ENCODE data around the gene MMP2.

Gene MMP2

DNA sequence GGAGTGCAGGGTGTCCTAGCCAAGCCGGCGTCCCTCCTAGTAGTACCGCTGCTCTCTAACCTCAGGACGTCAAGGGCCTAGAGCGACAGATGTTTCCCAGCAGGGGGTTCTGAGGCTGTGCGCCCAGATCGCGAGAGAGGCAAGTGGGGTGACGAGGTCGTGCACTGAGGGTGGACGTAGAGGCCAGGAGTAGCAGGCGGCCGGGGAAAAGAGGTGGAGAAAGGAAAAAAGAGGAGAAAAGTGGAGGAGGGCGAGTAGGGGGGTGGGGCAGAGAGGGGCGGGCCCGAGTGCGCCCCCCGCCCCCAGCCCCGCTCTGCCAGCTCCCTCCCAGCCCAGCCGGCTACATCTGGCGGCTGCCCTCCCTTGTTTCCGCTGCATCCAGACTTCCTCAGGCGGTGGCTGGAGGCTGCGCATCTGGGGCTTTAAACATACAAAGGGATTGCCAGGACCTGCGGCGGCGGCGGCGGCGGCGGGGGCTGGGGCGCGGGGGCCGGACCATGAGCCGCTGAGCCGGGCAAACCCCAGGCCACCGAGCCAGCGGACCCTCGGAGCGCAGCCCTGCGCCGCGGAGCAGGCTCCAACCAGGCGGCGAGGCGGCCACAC is at the start of gene MMP2:
Gene MMP2, plus strand, starts transcription at position 372 of the 603 bp plus-strand sequence. CDS start 282 bp downstream, outside the sequence.
- H3K9me2 ChIP-seq (replicated peaks; ENCODE audit: insufficient read depth, low read length): no peaks in the 10 kb centered on the region
- H4K20me1 ChIP-seq (ENCODE audit: insufficient read depth, low read length): no peaks in the 10 kb centered on the region
- no peak within 1 kb of the TSS for H3K27ac ChIP-seq (ENCODE audit: low read length)
- TF ChIP-seq EZH2phosphoT487 (IDR thresholded peaks at IDR 0.05; ENCODE audit: low read length) (no peak), EZH2 (optimal IDR thresholded peaks at IDR 0.05; ENCODE audit: low read depth, low read length) (no peak)
- TF ChIP-seq, protein P1, sequence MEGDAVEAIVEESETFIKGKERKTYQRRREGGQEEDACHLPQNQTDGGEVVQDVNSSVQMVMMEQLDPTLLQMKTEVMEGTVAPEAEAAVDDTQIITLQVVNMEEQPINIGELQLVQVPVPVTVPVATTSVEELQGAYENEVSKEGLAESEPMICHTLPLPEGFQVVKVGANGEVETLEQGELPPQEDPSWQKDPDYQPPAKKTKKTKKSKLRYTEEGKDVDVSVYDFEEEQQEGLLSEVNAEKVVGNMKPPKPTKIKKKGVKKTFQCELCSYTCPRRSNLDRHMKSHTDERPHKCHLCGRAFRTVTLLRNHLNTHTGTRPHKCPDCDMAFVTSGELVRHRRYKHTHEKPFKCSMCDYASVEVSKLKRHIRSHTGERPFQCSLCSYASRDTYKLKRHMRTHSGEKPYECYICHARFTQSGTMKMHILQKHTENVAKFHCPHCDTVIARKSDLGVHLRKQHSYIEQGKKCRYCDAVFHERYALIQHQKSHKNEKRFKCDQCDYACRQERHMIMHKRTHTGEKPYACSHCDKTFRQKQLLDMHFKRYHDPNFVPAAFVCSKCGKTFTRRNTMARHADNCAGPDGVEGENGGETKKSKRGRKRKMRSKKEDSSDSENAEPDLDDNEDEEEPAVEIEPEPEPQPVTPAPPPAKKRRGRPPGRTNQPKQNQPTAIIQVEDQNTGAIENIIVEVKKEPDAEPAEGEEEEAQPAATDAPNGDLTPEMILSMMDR (IDR thresholded peaks at IDR 0.05; ENCODE audit: low read length): no peak
- H3K9me3 ChIP-seq (replicated peaks; ENCODE audit: insufficient read depth, low read length): no peaks in the 10 kb centered on the region
- no peaks in the 10 kb centered on the region for H3K4me1 ChIP-seq (ENCODE audit: low read length)
- no peak within 1 kb of the TSS for H3K9ac ChIP-seq (ENCODE audit: low read length)
- H3K4me2 ChIP-seq (ENCODE audit: low read depth, low read length): no peak within 1 kb of the TSS
- no peak within 1 kb of the TSS for H3K4me3 ChIP-seq (ENCODE audit: low read length)
- H3K36me3 ChIP-seq (replicated peaks; ENCODE audit: insufficient read depth, low read length): no peaks in the 10 kb centered on the region
- no peaks in the 10 kb centered on the region for H3K27me3 ChIP-seq (replicated peaks; ENCODE audit: insufficient read depth, low read length)
- H3K79me2 ChIP-seq (ENCODE audit: low read length): no peaks in the 10 kb centered on the region
- H3F3A ChIP-seq (ENCODE audit: insufficient read depth, low read length): no peaks in the 10 kb centered on the region
- no peak within 1 kb of the TSS for H2AFZ ChIP-seq (ENCODE audit: low read length)
- DNase-seq: no peak

DNA sequence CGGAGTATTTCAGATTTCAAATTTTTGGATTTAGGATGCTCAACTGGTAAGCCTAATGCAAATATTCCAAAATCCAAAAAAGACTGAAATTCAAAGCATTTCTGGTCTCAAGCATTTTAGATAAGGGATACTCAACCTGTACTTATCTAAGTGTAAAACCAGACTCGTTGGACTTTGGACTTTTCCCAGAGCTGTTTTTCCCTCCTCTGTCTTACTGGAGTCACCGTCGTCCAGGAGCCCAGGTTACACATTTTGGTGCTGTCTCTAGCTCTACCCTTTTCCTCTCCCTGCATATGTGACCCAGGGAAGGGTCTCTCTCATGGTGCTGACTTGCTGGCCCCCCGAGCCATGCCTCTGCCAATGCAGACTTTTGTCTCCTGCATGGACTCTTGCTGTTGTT is 46.0 kb upstream of the MMP2 start:
- Histone ChIP-seq H3K27me3 (replicated peaks; ENCODE audit: insufficient read depth, low read length) (no peaks in the 10 kb centered on the region), H4K20me1 (ENCODE audit: insufficient read depth, low read length) (no peaks in the 10 kb centered on the region), H3K4me2 (ENCODE audit: low read depth, low read length) (no peak overlapping the region), H3K79me2 (ENCODE audit: low read length) (no peaks in the 10 kb centered on the region), H3K9ac (ENCODE audit: low read length) (no peak overlapping the region), H3K36me3 (replicated peaks; ENCODE audit: insufficient read depth, low read length) (no peaks in the 10 kb centered on the region), H3K4me3 (ENCODE audit: low read length) (no peak overlapping the region), H3F3A (ENCODE audit: insufficient read depth, low read length) (no peaks in the 10 kb centered on the region), H3K9me2 (replicated peaks; ENCODE audit: insufficient read depth, low read length) (no peaks in the 10 kb centered on the region), H2AFZ (ENCODE audit: low read length) (no peak overlapping the region), H3K4me1 (ENCODE audit: low read length) (no peaks in the 10 kb centered on the region), H3K27ac (ENCODE audit: low read length) (no peak overlapping the region), H3K9me3 (replicated peaks; ENCODE audit: insufficient read depth, low read length) (no peaks in the 10 kb centered on the region)
- no peak for DNase-seq
- TF ChIP-seq, protein P1 (IDR thresholded peaks at IDR 0.05; ENCODE audit: low read length): no peak
- no peak for TF ChIP-seq EZH2phosphoT487 (IDR thresholded peaks at IDR 0.05; ENCODE audit: low read length)
- no peak for TF ChIP-seq EZH2 (optimal IDR thresholded peaks at IDR 0.05; ENCODE audit: low read depth, low read length)

DNA sequence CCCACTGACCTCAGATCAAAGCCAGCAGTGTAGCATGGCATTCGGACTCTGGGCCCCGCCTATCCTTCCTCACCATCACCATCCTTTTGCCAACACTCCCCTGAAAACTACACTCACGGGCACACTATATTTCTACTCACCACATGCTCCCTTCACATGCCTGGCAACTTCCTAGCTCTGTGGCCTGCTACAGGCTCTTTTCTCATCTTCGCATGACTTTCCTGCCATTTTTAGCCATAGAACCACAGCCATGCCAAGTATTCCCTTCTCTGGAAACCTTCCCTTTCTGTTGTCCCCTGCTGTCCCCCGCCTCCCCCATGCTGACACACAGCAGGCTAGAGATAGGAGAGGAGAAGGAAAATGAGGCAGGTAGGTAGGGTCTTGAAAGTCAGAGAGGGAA is 45.5 kb upstream of the MMP2 start:
- Histone ChIP-seq H3K9ac (ENCODE audit: low read length) (no peak overlapping the region), H4K20me1 (ENCODE audit: insufficient read depth, low read length) (no peaks in the 10 kb centered on the region), H3F3A (ENCODE audit: insufficient read depth, low read length) (no peaks in the 10 kb centered on the region), H3K79me2 (ENCODE audit: low read length) (no peaks in the 10 kb centered on the region), H3K9me2 (replicated peaks; ENCODE audit: insufficient read depth, low read length) (no peaks in the 10 kb centered on the region), H3K27me3 (replicated peaks; ENCODE audit: insufficient read depth, low read length) (no peaks in the 10 kb centered on the region), H3K4me3 (ENCODE audit: low read length) (no peak overlapping the region), H3K27ac (ENCODE audit: low read length) (no peak overlapping the region), H3K4me1 (ENCODE audit: low read length) (no peaks in the 10 kb centered on the region), H2AFZ (ENCODE audit: low read length) (no peak overlapping the region), H3K9me3 (replicated peaks; ENCODE audit: insufficient read depth, low read length) (no peaks in the 10 kb centered on the region), H3K36me3 (replicated peaks; ENCODE audit: insufficient read depth, low read length) (no peaks in the 10 kb centered on the region), H3K4me2 (ENCODE audit: low read depth, low read length) (no peak overlapping the region)
- DNase-seq: no peak
- TF ChIP-seq EZH2 (optimal IDR thresholded peaks at IDR 0.05; ENCODE audit: low read depth, low read length): no peak
- no peak for TF ChIP-seq EZH2phosphoT487 (IDR thresholded peaks at IDR 0.05; ENCODE audit: low read length)
- TF ChIP-seq, protein P1 (IDR thresholded peaks at IDR 0.05; ENCODE audit: low read length): no peak
